GM21576 (cell line): Measurements from ENCODE around the gene TAF9B.
"Not testable (repeated sequence)": the region's sequence is repeated elsewhere in the genome, so short reads cannot be mapped to it uniquely, and the experiment has no call there.

Experiments
- ATAC-seq: cut with Tn5 transposase; IDR thresholded peaks from one replicate; pipeline ENCODE4 v1.9.1; 2021; ENCODE audit warnings: mild to moderate bottlenecking, moderate library complexity; ENCODE audit not compliant: unreplicated experiment

Gene TAF9B

GRCh38 chrX:78116766-78117165 is 22.7 kb downstream of the TAF9B start:
- ATAC-seq = no peak

DNA sequence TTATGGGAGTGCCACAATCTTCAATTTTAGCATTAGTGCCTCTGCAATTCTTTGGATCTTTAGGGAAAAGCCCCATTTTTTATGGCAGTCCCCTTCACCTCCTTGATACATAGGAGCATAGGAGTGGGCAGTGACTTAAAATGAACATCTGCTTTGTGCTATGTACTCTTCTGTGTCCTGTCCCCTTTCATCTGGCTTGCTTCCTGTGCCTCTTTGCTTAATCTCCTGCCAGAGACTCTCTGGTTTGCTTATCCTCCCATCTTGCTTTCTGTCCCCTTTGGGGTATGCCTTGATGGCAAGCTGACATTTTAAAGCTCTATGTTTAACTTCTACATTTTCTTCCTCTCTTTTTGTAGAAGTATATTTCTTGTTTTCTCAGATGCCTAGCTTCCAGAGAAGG is 23.1 kb downstream of the TAF9B start:
- ATAC-seq = no peak

DNA sequence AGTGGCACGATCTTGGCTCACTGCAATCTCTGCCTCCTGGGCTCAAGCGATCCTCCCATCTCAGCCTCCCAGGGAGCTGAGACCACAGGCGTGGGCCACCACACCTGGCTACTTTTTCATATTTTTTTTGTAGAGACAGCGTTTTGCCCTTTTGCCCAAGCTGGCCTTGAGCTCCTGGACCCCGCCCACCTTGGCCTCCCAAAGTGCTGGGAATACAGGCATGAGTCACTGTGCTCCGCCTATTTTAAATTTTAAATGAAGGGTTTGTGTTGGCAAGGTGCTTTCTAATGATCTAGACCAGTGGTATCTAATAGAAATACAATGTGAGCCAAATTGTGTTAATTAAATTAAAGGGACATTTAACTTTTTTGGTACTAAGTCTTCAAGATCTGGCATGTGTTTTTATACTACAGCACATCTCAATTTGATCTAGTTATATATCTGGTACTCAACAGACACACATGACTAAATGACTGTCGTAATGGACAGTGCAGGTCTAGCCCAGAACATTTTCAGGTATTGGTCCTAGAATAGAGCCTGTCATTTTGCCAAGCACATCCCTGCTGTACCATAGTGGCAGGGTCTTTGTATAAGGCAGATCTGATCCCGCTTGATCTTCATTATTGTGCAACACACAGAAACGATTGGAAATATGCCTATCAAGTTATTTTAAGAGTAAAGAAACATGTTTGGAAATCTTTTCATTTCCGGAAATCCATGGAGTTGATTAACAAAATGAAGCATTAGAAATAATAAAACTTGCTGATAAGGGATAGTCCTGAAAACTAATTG is 28.1 kb downstream of the TAF9B start:
- ATAC-seq = no peak

- no peak for ATAC-seq
These were observed 30.0 kb downstream of the TAF9B start for GRCh38 chrX:78109458-78109857.

DNA sequence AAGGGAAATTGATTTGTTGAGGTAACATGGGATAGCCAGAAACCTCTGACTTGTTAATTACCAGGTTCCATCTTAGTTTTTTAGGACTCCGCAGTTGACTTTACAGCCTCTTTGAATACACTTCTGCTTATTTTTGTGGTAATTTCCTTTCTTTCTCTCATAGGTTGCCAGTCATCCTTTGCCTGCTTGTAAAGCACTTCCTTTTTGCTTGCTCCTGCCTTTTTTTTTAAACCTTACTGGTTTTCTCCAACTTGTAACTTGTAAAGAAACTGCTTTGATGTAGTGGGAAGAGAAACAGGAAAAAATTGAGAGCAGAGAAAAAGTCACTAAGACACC is 32.8 kb downstream of the TAF9B start:
- no peak for ATAC-seq

DNA sequence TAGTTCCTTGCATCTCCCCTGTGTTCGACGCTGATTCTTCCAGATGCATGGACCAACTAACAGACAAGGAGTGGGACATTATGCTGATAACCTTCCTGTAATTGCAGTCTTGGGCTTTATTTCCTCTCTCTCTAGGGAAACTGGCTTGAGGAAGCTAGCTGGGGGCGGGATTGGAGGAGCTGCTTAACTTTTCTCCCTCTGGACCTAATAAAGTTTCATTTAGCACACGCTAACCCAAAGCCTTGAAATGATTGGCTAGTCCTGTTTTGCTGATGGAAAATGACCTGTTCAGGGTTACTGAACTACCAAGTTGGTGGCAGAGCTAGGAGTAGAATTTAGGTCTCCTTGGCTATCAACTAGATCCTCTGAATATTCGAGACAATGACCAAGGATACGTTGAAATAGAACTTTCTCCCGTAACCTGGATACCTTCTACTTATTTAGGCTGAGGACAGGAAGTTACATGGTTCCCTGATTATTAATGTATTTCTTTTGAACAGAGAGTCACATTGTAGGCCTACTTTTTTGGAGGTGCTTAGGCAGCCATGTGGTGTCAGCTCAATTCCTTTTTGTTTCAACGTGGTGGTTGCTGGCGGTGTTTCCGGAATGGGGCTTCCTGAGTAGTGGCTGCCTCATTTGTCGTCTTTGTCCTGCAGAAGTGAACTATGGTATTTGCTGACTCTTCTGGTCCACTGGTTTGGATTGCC is 33.4 kb downstream of the TAF9B start:
- no peak for ATAC-seq

DNA sequence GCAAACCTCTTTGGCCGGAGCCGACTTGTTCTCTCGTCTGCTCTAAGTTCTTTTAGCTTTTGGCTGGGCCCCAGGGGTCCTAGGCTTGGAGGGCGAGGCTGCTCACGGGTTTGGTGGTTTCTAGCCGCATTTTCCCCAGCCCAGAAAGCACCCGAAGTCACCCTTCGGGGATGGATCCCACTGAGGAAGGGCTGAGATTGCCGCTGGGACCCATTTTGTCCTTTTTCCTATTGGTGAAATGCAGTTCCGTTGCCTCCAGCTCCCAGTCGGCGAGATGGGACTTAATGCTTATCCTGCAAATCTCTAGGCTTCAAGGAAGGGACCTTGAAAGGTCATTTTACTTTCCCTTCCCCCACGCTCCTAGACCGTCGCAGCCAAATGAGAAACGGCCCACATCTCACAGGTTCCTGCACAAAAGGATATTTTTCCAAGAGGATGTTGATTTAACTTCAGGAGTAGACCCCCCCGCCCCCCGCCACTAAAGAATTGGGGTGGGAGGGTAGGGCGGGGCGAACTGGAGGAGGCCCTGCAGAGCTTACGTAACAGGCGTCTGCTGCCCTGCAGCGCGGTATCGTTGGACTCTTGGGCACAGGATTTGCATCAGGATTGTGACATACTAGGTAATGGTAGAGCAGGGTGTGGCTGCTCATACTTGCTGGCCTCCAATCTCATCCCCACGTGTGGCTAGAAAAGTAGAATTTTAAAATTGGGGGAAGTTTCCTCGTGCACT is 34.8 kb downstream of the TAF9B start:
- peak; percentile 31 for ATAC-seq

- peak; percentile 89 for ATAC-seq
These were observed 35.6 kb downstream of the TAF9B start, which contains the start of gene PGK1 for GRCh38 chrX:78103623-78104446. Gene PGK1 (plus strand): TSS chrX:78104248. CDS start chrX:78104341, 93 bp downstream.

GRCh38 chrX:78103001-78103622 is 36.3 kb downstream of the TAF9B start:
- ATAC-seq = no peak

DNA sequence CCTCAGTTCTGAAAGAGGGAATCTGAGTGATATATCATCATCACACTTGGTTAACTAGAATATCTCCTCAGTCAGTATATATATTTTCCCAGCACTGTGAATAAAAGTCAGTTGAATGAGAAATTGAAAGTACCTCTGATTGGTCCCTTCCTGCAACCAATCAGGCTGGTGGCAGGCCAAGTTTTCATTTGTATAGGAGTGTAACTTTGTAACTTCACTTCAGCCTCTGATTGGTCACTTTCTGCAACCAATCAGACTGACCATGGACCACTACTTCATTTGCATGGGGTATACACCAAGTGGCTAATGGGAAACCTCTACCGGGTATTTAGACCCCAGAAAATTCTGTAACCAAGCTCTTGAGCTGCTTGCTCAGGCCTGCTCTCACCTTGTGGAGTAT is 37.4 kb downstream of the TAF9B start:
- no peak for ATAC-seq

GRCh38 chrX:78098108-78098507 is 41.3 kb downstream of the TAF9B start:
- no peak for ATAC-seq

DNA sequence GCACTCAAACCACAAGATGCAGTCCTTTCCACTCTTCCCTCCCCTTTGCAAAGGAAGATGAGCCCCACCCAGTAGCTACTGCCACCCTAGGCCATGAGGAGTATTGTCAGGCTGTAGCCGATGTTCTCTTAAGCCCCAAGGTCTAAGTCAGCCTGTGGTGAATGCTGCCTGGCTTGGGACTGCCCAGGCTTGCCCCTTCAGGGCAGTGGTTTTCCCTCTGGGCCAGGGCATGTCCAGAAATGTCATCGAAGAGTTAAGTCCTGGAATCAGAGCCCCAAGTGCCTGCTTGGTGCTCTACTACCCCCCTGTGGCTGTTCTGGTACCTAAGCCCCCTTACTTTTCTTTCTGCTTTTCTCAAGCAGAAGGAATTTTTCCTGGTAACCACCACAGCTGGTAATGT is 47.2 kb downstream of the TAF9B start:
- peak; percentile 71 for ATAC-seq

DNA sequence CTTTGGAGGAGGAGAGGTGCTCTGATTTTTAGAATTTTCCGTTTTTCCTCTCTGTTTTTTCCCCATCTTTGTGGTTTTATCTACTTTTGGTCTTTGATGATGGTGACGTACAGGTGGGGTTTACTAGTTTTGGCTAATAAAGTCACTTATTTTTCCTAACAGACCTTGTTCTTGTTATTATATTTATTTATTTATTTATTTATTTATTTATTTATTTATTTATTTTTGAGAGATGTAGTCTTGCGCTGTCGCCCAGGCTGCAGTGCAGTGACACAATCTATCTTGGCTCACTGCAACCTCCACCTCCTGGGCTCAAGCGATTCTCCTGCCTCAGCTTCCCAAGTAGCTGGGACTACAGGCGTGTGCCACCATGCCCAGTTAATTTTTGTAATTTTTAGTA is 58.0 kb downstream of the TAF9B start:
- ATAC-seq = not testable (repeated sequence)
